NCI-H1092 treated with DMSO at 0.1 percent for 48 hours (cell line): ENCODE data around the gene RNF13.
"Not testable (repeated sequence)": the region's sequence is repeated elsewhere in the genome, so short reads cannot be mapped to it uniquely, and the experiment has no call there.

Experiments
- DNase-seq: peaks from one replicate; lab custom pipeline; 2025; lab: John Stamatoyannopoulos, UW

The RNF13 gene

GRCh38 chr3:149957361-149958125 is 144.5 kb downstream of the RNF13 start:
- no peak for DNase-seq

DNA sequence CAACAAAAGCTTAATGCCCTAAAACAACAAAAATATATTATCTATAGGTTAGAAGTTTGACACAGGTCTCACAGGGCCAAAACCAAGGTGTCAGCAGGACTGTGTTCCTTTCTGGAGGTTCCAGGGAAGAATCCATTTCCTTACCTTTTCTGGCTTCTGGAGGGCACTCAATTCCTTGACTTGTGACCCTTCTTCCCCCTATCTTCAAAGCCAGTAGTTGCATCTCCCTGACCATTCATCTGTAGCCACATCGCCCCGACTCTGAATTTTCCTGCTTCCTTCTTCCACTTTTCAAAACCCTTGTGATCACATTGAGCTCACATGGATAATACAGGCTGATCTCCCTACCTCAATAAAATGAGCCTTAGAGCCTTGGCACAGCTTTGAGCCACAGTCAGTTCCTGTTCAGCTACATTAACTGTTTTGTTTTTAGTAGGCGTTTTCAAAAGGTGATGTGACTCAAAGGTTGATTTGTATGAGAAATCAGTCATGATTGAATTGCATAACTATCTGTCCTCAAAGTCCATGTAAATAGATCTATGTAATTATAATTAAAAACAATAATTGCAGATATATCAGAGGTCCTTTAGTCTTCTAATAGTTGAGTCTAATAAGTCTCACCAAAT is 145.3 kb downstream of the RNF13 start:
- no peak for DNase-seq

GRCh38 chr3:149959443-149959842 is 146.4 kb downstream of the RNF13 start:
- DNase-seq: no peak

- no peak for DNase-seq
These were observed 150.5 kb downstream of the RNF13 start for GRCh38 chr3:149963485-149963884.

DNA sequence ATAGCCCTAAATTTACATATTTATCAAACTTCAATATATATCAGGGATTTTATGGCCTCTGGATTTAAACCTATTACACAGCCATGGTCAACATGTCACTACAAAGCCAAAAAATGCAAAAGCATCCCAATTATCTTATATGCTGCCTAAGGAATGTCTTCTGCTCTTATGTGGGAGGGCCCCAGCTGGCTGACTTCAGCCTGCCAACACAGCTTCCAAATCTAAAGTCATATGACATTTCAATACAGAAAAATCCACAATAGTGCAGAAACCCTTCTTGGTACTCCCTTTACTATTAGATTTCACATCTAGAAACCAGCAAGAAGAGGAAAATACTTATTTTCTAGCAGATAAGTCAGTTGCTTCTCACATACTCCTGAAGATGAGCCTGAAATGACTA is 151.3 kb downstream of the RNF13 start:
- no peak for DNase-seq

DNA sequence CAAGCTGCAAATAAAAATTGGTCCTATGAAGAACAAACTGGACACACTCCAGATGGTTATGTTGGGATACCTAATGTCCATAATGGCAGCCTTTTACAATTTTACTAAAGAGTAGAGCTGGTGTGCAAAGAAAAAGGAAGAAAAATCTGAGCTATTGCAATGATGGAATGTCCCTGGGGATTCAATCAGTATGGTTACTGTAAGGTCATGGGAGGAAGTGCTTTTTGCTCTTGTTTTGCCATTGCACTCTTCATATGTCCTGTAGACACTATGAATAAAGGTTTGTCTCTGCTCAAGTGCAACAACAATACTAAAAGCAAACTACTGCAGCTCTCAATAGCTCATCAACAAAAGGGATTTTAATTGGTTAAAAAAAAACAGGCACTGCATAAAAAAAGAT is 152.3 kb downstream of the RNF13 start:
- DNase-seq: no peak

DNA sequence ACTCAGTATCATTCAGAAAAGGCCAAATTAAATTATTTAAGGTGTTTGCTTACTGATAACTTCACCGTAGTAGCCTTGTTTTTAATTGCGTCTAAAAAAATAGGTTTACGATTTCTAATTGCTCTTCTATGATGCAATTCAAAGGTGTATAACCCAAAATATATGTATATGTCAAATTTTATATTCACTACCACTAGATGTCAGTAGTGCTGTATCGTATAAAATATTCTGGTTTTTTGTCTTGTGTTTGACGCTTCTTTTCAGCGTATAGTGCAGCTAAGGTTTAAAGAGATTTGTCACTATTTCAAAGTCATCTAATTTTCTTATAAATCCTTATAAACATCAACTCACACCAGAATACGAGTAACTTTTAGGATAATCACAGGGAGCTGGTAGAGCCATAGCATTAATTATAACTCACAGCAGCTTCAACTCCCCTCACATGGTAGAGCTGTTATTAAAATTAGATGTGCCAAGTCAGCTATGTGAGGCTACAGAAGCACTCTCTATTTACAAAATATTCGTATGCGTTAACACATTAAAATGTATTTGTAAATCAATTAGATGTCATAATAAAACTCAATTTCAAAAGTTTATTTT is 154.2 kb downstream of the RNF13 start:
- DNase-seq: peak; percentile 50

- no peak for DNase-seq
These were observed 155.2 kb downstream of the RNF13 start for GRCh38 chr3:149968216-149968615.

GRCh38 chr3:149969110-149969939 is 156.3 kb downstream of the RNF13 start:
- DNase-seq: peak; percentile 73

GRCh38 chr3:149969940-149970715 is 157.1 kb downstream of the RNF13 start:
- peak; percentile 85 for DNase-seq

GRCh38 chr3:149970716-149971402 is 157.8 kb downstream of the RNF13 start, which contains the start of gene PFN2:
Gene PFN2, minus strand, starts transcription at chr3:149970895. Its CDS starts 39 bp downstream, at chr3:149970856.
- DNase-seq: peak; percentile 91

GRCh38 chr3:149971403-149972075 is 158.5 kb downstream of the RNF13 start:
- peak; percentile 92 for DNase-seq

DNA sequence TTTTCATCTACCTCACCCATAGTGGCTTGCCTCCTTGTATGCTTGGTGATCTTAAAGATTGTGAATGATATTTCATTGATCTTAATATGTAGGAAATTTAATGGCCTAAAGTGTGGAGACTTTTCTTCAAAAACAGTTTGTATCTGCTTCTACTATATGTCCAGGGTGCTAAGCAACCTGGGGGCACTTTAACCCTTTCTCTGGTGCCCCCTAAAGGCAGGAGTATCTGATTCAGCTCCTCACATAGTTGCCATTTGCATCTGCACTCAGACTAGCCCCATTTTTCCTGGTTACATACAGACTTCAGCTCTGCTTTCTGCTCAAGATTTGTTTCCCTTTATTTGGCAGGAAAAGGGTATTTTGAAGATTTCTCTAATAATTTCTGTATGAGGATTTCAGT is 162.9 kb downstream of the RNF13 start:
- no peak for DNase-seq

DNA sequence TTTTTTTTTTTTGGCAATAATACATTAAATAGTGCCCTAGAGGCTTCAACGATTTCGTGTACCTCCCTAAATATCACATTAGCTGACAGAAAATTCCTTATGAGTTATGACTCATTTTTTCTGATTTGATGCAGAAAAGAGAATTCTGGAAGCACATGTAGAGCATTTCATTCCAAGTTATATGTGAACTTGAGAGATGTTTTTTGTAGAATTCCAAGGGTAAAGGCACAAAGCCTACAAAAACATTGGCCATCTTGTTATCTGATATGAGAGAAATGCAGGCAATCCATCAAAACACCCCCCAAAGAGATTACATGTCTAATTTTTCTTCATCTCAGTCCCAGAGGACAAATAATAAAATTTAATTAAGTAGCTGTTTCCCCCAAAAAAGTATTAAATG is 164.4 kb downstream of the RNF13 start:
- no peak for DNase-seq

DNA sequence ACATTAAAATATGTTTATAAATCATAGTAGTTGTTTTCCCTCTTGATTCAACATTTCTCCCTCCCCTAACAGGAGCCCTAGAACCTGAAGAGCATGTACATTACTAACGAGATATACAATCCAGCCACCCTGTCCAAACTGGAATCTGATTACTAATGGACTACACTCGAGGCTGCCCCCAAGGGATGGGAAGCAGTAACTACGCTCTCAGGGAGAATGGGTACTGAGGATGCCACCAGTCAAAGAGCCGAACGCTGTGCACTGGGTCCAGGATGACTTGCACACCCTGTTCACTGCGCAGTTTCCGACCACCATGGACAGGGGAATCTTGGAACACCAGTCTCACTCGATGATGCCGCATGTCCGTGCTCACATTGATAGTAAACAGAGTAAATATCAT is 169.0 kb downstream of the RNF13 start:
- not testable (repeated sequence) for DNase-seq

GRCh38 chr3:149983053-149983452 is 170.0 kb downstream of the RNF13 start:
- not testable (repeated sequence) for DNase-seq

DNA sequence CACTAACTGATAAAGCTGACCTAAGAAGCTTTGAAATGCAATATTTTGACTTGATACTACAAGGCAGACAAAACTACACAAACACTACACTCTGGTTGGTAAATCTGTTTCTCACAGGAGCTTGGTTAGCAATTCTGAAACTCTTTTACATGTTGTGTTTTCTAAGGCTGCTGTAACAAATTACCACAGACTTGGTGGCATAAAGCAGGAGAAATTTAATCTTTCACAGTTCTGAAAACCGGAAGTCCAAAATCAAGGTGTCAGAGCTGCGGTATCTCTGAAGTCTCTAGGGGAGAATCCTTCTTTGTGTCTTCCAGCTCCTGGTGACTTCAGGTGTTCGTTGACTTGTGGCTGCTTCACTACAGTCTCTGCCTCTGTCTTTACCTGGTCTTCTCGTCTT is 170.6 kb downstream of the RNF13 start:
- no peak for DNase-seq

DNA sequence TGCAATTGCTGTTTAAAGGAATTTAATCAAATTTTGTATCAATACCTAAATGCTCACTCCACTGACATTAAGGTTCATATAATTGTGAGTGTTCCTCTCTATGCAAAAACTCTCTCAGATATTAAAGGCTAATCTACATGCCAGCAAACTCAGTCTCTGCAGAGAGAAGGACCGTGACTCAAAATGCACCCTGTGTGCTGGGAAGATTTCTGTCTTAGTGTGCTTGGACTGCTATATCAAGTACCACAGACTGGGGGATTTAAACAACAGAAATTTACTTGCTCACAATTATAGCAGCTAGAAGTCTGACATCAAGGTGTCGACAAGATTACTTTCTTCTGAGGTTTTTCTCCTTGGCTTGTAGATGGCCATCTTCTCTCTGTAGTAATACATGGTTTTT is 176.3 kb downstream of the RNF13 start:
- DNase-seq: no peak

GRCh38 chr3:149990423-149990948 is 177.5 kb downstream of the RNF13 start:
- DNase-seq: no peak

DNA sequence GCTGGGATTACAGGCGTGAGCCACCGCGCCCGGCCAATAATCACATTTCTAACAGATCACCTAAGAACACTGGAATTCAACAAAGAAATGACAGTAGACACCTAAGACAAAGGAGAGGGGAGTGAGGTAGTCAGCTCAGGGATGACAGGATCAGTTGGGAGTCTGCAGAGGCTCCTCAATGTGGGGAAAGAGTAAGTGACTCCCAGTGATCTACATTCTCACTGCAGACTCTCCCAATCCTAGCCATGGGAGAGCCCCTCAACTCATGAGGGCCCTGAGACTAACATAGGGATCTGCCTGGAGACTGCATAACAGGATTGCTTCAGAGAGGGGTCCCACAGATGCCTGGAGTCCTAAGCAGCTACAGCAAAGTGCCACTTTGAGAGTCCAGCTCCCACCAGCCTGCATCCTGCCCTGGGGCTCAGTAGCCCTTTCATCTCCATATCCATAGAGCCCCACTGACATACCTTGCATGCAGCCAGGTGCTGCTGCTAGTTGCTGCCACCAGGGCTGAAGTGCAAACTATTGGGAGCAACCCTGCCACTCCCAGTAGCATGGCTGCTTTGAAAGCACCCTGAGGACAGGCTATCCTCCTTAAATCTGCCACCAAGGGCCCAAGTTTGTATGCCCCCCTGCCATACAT is 179.5 kb downstream of the RNF13 start:
- DNase-seq: no peak
